ENCODE measurements around the gene FBLN1. TPM values are rescaled to one million over a fixed set of nuclear protein-coding genes. Genes with fewer than 3 reads are reported as not detected.

The FBLN1 gene
- total RNA-seq, 4 donors from 2014 or later, result 65.0 to 194 (median 136) TPM

GRCh38 chr22:45587638-45588505 lies 85.2 kb downstream of the FBLN1 start:
- no peak for TF ChIP-seq CTCF (IDR thresholded peaks at IDR 0.05; ENCODE audit: low read depth)

DNA sequence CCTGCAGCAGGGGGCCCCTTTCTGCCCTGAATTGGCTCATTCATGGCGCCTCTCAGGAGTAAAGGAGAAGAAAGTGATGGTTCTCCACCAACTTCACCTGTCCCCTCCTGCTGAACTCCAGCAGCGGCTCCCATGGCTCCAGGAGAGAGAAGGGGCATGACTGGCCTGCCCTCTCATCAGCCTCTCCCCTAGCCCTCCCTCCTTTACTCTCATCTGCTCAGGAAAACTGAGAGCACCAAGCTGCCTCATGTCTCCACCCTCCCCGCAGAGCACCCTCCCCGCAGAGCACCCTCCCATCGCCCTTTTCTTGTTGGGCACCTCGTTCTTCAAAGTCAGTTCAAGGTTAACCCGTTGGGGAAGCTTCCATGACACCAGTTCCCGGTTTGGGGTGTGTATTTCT lies 86.9 kb downstream of the FBLN1 start:
- no peak for TF ChIP-seq CTCF (IDR thresholded peaks at IDR 0.05; ENCODE audit: low read depth)

GRCh38 chr22:45590262-45590661 lies 87.6 kb downstream of the FBLN1 start:
- TF ChIP-seq CTCF (IDR thresholded peaks at IDR 0.05; ENCODE audit: low read depth), result no peak

DNA sequence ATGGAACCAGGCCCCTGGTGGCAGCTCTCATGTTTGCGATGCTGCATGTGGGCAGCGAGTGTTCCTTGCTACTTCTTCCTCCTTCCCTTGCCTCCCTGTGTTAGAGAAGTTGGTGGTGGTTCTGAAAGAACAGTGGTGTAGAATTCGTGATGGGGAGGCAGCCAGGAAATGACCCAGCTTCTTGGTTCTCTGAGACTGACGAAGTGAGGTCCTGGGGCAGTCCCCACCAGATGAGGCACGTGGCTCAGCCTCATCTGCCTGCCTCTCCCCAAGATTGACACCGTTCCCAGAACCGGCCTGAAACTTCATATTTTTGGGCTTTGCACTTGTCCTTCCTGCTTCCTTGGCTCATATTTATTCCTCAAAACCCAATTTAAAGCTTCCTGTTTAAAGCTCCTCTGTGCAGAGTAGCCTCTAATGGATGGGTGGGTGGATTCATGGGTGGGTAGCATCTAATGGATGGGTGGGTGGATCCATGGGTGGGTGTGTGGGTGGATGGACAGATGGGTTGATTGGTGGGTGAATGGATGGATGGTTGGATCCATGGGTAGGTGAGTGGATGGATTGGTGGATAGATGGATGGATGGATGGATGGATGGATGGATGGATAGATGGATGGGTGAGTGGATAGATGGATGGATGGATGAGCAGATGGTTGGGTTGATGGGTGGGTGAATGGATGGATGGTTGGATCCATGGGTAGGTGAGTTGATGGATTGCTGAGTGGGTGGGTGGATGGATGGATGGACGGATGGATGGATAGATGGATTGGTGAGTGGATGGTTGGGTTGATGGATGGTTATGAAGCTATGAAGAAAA lies 91.6 kb downstream of the FBLN1 start:
- no peak for TF ChIP-seq CTCF (IDR thresholded peaks at IDR 0.05; ENCODE audit: low read depth)

DNA sequence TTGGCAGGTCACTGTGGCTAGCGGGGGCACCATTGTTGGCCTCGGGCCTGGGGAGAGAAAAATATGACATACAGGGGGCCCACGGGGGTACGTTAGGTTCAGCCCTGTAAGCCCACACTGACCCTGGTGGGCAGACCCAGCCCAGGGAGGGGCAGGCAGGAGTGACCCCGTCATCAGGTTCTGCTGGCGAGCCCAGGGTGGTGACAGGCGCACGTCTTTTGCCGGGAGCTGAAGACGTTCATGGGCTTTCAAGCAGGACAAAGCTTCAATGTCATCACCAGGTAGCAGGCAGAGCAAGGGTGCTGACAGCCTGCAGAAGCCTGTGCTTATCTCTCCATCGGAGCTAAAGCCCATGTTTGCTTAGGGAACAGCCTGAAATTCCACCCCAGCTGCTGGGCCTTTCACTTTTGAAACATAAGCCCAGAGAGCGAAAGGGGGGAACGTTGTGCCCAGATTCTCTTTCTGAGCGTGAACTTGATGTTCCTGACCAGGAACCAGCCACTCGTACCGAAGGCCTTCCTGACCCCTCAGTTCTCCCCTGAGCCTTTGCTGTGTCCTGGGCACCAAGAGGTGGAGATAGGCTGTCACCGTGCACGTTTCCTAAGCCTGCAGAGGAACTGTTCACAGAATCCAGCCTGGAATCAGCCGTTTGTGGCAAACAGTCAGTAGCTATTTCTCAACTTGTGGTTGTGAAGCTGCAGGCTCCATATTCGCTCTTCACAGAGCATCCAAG lies 94.9 kb downstream of the FBLN1 start:
- no peak for TF ChIP-seq CTCF (IDR thresholded peaks at IDR 0.05; ENCODE audit: low read depth)

GRCh38 chr22:45598596-45599217 lies 96.0 kb downstream of the FBLN1 start:
- TF ChIP-seq CTCF (IDR thresholded peaks at IDR 0.05; ENCODE audit: low read depth), result no peak
